NCI-H345 (cell line): ENCODE data around the gene EVL.
"Not testable (repeated sequence)": the region's sequence is repeated elsewhere in the genome, so short reads cannot be mapped to it uniquely, and the experiment has no call there.

ENCODE experiments used
- DNase-seq: peaks from one replicate; lab custom pipeline; 2025; lab: John Stamatoyannopoulos, UW

Gene EVL

GRCh38 chr14:100065111-100065871 lies at the start of gene EVL:
EVL (plus strand) TSS chr14:100065422; CDS start chr14:100065501, 79 bp downstream.
- no peak for DNase-seq

GRCh38 chr14:100017553-100017952 lies 47.7 kb upstream of the EVL start:
- DNase-seq, result no peak

DNA sequence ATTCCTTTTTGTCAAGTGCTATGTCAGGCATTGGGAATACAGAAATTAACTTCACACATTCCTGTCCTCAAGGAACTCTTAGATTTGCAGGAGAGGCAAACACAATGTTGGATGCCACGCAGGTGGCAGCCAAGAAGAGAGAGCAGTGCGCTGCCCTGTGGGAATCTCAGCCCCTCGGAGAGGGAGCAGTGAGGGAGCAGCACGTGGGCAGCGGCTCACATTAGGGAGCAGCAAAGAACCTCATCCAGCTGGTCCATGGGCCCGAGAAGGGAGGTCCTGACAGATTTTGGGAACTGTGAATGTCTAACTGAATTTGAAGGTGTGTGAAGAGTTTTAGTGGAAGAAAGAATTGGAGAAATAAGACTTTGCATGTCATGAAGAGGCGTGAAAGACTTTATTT lies 47.2 kb upstream of the EVL start:
- DNase-seq, result no peak

- no peak for DNase-seq
These were observed 46.7 kb upstream of the EVL start for GRCh38 chr14:100018482-100018881.

GRCh38 chr14:100019156-100019744 lies 46.0 kb upstream of the EVL start:
- no peak for DNase-seq

- DNase-seq, result no peak
These were observed 44.6 kb upstream of the EVL start for GRCh38 chr14:100020629-100021028.

DNA sequence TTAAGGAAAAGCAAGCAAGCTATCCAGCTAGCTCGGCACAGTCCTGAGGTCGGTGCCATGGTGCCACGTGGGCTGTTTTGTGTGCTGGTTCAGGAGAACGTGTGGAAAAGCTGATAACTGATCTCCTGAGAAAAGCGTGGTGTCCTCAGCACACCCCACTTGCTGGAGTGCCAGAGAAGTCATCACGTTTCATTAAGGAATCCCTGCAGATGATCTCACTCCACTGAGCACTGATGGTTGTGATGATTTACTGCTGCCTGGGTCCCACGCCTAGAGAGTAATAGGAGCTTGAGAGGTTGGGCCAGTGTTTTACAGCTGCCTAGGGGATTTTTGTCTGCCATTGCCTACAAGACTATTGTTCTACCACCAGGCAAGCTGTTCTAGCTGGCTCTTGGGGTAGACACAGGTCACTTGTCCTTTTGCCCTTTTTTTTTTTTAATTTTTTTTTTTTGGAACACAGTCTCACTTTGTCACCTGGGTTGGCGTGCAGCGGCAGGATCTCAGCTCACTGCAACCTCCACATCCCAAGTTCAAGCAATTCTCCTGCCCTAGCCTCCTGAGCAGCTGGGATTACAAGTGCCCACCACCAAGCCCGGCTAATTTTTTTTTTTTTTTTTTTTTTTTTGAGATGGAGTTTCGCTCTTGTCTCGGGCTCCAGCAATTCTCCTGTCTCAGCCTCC lies 42.3 kb upstream of the EVL start:
- DNase-seq, result no peak

DNA sequence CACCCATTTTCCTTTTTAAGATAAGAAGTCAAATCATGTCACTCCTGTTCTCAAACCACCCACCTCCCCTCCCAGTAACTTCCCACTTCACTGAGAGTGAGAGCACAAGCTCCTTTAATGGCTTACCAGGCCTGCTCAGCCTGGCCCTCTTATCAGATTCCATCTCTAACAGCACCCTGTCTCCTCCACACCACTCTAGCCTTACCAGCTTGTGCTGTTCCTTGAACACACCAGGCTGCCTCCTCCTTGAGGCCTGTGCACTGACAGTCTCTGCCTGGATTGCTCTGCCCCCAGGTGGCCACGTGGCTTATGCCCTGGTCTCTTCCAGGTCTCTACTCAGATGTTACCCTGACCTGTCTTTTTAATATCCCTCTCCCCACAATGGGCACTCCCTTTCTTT lies 40.1 kb upstream of the EVL start:
- no peak for DNase-seq

DNA sequence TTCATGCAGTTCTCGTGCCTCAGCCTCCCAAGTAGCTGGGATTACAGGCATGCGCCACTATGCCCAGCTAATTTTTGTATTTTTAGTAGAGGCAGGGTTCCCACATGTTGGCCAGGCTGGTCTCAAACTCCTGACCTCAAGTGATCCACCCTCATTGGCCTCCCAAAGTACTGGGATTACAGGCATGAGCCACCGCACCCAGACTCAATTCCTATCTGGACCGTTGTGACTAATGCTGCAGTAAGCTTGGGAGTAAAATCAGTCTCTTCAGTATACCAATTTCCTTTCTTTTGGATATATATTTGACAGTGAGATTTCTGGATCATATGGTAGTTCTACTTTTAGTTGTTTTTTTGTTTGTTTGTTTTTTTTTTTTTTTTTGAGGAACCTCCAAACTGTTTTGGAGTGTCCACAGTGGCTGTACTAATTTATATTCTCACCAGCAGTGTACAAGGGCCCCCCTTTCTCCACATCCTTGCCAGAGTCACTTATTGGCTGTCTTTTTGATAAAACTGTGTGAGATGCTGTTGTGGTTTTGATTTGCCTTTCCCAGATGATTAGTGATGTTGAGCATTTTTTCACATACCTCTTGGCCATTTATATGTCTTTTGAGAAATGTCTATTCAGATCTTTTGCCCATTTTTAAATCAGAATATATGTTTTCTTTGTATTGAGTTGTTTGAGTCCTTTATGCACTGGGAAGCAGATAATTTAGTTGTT lies 37.3 kb upstream of the EVL start:
- no peak for DNase-seq

GRCh38 chr14:100028990-100029677 lies 36.1 kb upstream of the EVL start:
- DNase-seq, result no peak

GRCh38 chr14:100030006-100030405 lies 35.2 kb upstream of the EVL start:
- not testable (repeated sequence) for DNase-seq

DNA sequence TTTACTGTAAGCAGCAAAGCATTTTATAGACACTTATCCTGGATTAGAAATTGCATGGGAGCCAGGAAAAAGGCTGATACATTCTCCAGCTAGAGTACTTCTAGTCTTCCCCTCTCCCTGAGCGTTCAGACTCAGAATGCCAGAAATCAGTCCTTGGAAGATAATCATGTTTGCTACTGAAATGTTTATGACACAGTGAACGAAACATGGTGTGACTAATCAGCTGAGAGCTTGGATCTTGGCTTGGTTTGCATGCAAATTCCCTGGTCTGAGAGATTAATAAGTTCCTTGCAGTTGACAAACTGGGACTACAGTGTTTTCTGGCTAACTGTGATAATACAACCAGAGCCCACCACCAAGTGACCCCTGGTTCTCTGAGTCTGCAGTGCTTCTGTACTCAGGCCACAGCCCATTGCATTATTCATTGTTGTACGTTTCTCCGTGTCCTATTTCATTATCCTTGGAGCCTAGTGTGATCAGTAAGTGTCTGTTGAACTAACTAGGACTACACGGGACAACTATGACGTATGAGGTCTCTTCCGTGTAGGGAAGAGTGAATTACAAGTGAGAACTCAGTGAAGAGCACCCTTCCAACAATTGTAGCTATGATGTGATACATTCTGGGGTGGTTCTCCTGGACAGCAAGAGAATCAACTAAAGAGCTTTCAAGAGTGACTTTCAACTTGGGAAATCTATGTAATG lies 34.6 kb upstream of the EVL start:
- no peak for DNase-seq

- DNase-seq, result no peak
These were observed 33.5 kb upstream of the EVL start for GRCh38 chr14:100031506-100032281.

- DNase-seq, result no peak
These were observed 32.5 kb upstream of the EVL start for GRCh38 chr14:100032738-100033137.

DNA sequence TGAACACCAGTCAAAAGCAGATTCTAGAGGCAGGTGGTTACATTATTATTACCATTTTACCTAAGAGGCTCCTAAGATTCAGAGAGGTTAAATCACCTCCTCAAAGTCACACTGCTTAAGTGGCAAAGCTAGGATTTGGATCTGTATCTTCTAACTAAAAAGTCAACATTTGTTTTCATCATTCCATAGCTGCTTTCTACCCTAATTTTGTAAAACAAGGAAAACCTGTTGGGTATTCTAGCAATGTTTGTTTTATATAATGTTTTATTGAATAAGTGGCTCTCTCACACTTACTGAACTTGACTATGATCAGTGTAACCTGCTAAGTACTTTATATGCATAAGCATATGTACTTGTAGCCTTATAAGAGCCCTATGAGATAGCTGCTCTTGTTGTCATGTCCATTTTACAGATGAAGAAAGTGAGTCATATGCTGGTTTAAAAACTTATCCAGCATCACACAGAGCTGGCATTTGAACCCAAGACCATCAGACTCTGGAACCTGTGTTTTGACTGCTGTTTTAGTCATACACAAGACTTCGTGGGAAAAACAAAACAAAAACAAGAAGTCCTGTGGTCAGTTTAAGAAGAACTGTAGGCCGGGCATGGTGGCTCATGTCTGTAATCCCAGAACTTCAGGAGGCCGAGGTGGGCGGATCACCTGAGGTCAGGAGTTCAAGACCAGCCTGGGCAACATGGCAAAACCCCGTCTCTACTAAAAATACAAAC lies 31.7 kb upstream of the EVL start:
- no peak for DNase-seq

GRCh38 chr14:100034468-100034867 lies 30.8 kb upstream of the EVL start:
- DNase-seq, result no peak

- no peak for DNase-seq
These were observed 30.2 kb upstream of the EVL start for GRCh38 chr14:100034961-100035500.

DNA sequence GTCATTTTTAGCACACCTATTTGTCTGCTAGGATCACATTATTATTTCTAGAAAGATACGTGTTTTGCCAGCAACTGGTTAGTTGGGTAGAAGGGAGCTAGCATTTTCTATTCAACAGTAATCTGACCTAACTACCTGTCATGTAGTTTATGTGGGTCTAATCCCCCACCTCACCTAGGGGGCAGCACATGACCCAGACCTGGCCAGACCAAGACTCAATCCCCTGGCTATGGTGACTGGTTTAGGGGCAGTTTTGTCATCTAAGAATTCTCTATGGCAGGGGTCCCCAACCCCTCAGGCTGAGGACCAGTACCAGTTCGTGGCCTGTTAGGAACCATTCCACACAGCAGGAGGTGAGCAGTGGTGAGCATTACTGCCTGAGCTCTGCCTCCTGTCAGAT lies 29.5 kb upstream of the EVL start:
- no peak for DNase-seq

DNA sequence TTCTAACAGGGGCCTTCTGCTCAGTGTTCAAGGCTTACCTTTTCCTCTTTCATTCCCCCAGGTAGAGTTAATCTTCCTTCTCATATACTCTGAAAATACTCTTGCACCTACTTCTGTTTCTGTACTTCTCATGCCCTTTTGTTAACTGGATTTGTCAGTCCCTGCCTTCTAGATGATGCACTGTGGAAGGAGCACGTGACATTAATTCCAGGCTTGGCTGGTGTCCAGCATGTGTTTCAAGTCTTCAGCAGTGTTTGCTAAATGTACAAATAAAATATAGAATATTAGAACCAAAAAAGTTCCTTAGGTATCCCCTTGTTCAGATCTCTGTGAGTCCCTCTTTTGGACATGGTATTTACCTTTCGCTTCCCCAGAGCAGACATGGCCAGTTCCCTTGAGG lies 27.9 kb upstream of the EVL start:
- DNase-seq, result no peak

DNA sequence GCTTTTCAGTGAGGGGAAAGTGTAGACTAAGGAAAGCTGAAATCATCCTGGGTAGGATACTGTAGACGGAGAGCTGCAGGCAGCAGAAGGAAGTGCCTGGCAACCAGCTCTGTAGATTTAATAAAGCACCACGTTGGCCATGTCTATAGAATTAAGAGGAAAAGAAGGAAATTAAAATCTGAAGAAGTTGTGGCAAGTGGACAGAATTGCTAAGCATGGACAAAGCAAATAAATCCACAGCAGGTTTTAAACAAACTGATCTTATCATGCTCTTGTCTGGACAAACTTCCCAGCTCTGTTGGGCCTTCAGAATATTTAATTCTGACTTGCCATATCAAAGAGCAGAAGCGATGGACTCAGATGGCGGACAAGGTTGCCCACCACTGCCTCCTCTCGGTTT lies 27.2 kb upstream of the EVL start:
- no peak for DNase-seq
